ENCODE measurements around the gene CAPN13.

DNA sequence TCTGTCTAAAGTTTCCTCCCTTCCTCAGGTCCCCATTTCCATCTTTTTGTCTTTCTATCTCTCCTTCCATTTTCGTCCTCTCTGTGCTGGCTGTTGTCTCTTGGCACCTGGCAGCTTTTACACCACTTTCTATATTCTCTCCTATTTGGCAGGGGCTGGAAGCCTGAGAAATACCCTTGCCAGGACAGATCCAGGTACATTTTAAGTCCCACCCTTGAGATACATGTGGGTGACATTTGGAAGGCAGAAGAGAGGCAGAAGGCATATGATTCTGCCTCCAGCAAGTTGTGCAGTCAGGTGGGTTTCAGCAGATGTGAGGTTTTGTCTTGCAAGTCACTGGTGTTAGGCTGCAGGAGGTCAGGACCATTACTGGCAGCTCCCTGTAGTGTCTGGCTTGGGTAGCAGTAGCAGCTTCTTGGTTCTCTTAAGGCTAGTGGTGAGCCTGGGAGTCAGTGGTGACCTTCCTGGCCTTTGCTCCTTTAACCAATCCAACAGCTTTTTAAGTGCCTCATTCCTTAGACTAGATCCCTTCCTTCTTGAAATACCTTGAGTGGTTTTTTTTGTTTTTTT lies 90.1 kb downstream of the CAPN13 start:
- TF ChIP-seq, protein P1, sequence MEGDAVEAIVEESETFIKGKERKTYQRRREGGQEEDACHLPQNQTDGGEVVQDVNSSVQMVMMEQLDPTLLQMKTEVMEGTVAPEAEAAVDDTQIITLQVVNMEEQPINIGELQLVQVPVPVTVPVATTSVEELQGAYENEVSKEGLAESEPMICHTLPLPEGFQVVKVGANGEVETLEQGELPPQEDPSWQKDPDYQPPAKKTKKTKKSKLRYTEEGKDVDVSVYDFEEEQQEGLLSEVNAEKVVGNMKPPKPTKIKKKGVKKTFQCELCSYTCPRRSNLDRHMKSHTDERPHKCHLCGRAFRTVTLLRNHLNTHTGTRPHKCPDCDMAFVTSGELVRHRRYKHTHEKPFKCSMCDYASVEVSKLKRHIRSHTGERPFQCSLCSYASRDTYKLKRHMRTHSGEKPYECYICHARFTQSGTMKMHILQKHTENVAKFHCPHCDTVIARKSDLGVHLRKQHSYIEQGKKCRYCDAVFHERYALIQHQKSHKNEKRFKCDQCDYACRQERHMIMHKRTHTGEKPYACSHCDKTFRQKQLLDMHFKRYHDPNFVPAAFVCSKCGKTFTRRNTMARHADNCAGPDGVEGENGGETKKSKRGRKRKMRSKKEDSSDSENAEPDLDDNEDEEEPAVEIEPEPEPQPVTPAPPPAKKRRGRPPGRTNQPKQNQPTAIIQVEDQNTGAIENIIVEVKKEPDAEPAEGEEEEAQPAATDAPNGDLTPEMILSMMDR (IDR thresholded peaks at IDR 0.05; ENCODE audit: low read length), result no peak
- TF ChIP-seq EZH2 (IDR thresholded peaks at IDR 0.05; ENCODE audit: borderline replicate concordance, low read length), result no peak
